Liver (tissue), 9 donors: Measurements from ENCODE around the gene FAM83E. TPM values are rescaled to one million over a fixed set of nuclear protein-coding genes. Genes with fewer than 3 reads are reported as not detected.

Experiments used
- DNase-seq: peaks from one replicate; pipeline ENCODE4 v3.0.0-alpha.2; 2017; ENCODE audit warnings: low spot score
- H3K27ac ChIP-seq, 2 donors: one replicate each; pipeline ENCODE4 v1.7.0; 2013; ENCODE audit warnings: inconsistent platforms in 2 of 2, low read length in 2 of 2, control low read depth in 1 of 2, low read depth in 1 of 2, mild to moderate bottlenecking in 1 of 2
- H3K27me3 ChIP-seq, 4 donors: one replicate each; pipeline versions ENCODE4 v1.6.1 to v1.7.0; 2013; ENCODE audit warnings: low read length in 3 of 4, inconsistent platforms in 1 of 4, mild to moderate bottlenecking in 1 of 4, moderate library complexity in 1 of 4; ENCODE audit not compliant: control insufficient read depth in 4 of 4, insufficient read depth in 4 of 4
- H3K36me3 ChIP-seq, 4 donors: one replicate each; pipeline versions ENCODE4 v1.6.1 to v1.7.0; 2013; ENCODE audit warnings: low read length in 3 of 4, mild to moderate bottlenecking in 3 of 4, low read depth in 1 of 4, moderate library complexity in 1 of 4; ENCODE audit not compliant: control insufficient read depth in 4 of 4, insufficient read depth in 3 of 4
- H3K4me1 ChIP-seq, 4 donors: one replicate each; pipeline versions ENCODE4 v1.6.1 to v1.7.0; 2013; ENCODE audit warnings: low read length in 3 of 4, mild to moderate bottlenecking in 3 of 4, moderate library complexity in 1 of 4; ENCODE audit not compliant: control insufficient read depth in 4 of 4, insufficient read depth in 4 of 4
- H3K4me3 ChIP-seq, 3 donors: one replicate each; pipeline versions ENCODE4 v1.6.1 to v1.7.0; 2013; ENCODE audit warnings: low read length in 3 of 3, control low read depth in 1 of 3, low read depth in 1 of 3, mild to moderate bottlenecking in 1 of 3
- H3K9ac ChIP-seq, 2 donors: one replicate each; pipeline ENCODE4 v1.7.0; 2013; ENCODE audit warnings: low read length in 2 of 2, mild to moderate bottlenecking in 2 of 2, moderate library complexity in 2 of 2, control low read depth in 1 of 2, low read depth in 1 of 2
- H3K9me3 ChIP-seq, 4 donors: one replicate each; pipeline versions ENCODE4 v1.6.1 to v1.7.0; 2013; ENCODE audit warnings: low read length in 3 of 4; ENCODE audit not compliant: control insufficient read depth in 4 of 4
- ATF3 ChIP-seq: IDR thresholded peaks from 2 replicates; pipeline ENCODE4 v1.6.1; 2016; ENCODE audit warnings: antibody characterized with exemption
- CTCF ChIP-seq: fragments of 150-350 bp; IDR thresholded peaks from 2 replicates; pipeline ENCODE4 v1.5.1; 2017; ENCODE audit warnings: improper control_type of control experiment, low read depth, low read length; ENCODE audit not compliant: missing input control
- EGR1 ChIP-seq, 2 donors: IDR thresholded peaks; 2 replicates each; pipeline ENCODE4 v1.6.1; 2016 to 2018; ENCODE audit warnings: antibody characterized with exemption in 2 of 2, low read depth in 2 of 2
- FOXA2 ChIP-seq: IDR thresholded peaks from 2 replicates; pipeline ENCODE4 v1.6.1; 2016; ENCODE audit warnings: antibody characterized with exemption
- GABPA ChIP-seq, 2 donors: IDR thresholded peaks in 1 of 2; conservative IDR thresholded peaks in 1 of 2; 2 replicates each; pipeline ENCODE4 v1.6.1; 2016; ENCODE audit warnings: antibody characterized with exemption in 2 of 2, mild to moderate bottlenecking in 1 of 2, moderate library complexity in 1 of 2
- HNF4A ChIP-seq, 2 donors: conservative IDR thresholded peaks; 2 replicates each; pipeline ENCODE4 v1.6.1; 2016; ENCODE audit warnings: antibody characterized with exemption in 2 of 2, mild to moderate bottlenecking in 2 of 2
- HNF4G ChIP-seq: IDR thresholded peaks from 2 replicates; pipeline ENCODE4 v1.6.1; 2016; ENCODE audit warnings: antibody characterized with exemption
- JUND ChIP-seq, 2 donors: IDR thresholded peaks; 2 replicates each; pipeline ENCODE4 v1.6.1; 2016; ENCODE audit warnings: antibody characterized with exemption in 2 of 2
- MAX ChIP-seq: IDR thresholded peaks from 2 replicates; pipeline ENCODE4 v1.6.1; 2016; ENCODE audit warnings: antibody characterized with exemption
- RAD21 ChIP-seq, 2 donors: IDR thresholded peaks; 2 replicates each; pipeline ENCODE4 v1.6.1; 2016; ENCODE audit warnings: antibody characterized with exemption in 2 of 2, mild to moderate bottlenecking in 2 of 2
- REST ChIP-seq: IDR thresholded peaks from 2 replicates; pipeline ENCODE4 v1.6.1; 2016; ENCODE audit warnings: antibody characterized with exemption, mild to moderate bottlenecking
- RXRA ChIP-seq, 2 donors: IDR thresholded peaks; 2 replicates each; pipeline ENCODE4 v1.6.1; 2017 to 2018; ENCODE audit warnings: antibody characterized with exemption in 2 of 2, mild to moderate bottlenecking in 1 of 2
- SP1 ChIP-seq: IDR thresholded peaks from 2 replicates; pipeline ENCODE4 v1.6.1; 2018; ENCODE audit warnings: antibody characterized with exemption, mild to moderate bottlenecking
- TAF1 ChIP-seq: conservative IDR thresholded peaks from 2 replicates; pipeline ENCODE4 v1.6.1; 2016; ENCODE audit warnings: antibody characterized with exemption, mild to moderate bottlenecking
- WGBS: extraction: QIAGEN DNeasy Blood & Tissue Kit; methylation state at CpG from one replicate; pipeline ENCODE4 v1.1.7; 2013; 5-methylcytosine and 5-hydroxymethylcytosine counted together
- polyA plus RNA-seq, 2 donors: library from polyadenylated mRNA; stranded (reverse) in 1 of 2; unstranded in 1 of 2; fragments of 200-250 nt in 1 of 2; fragments of >200 nt in 1 of 2; fragmentation: Nextera tagmentation in 1 of 2; extraction: Ambion mirVana in 1 of 2; gene quantifications; one replicate each; pipeline versions ENCODE4 v1.2.1 to v1.2.3, GENCODE V29; 2013 to 2015
- total RNA-seq, 2 donors: library from RNA; depleted of rRNA; stranded (reverse); fragments of >200 nt; gene quantifications; one replicate each; pipeline ENCODE4 v1.2.3, GENCODE V29; 2014
- donor health status: healthy.
- donor health status: healthy.
- donor health status: healthy.
- donor health status: healthy.
- donor health status: healthy.

FAM83E gene
- total and polyA plus RNA-seq, 4 donors, result 0.20 to 0.42 (median 0.33) TPM; not detected in 1

GRCh38 chr19:48569814-48570213, 45.1 kb downstream of the FAM83E start:
- no peak for TF ChIP-seq SP1
- no peak for TF ChIP-seq EGR1 (IDR thresholded peaks at IDR 0.05; ENCODE audit: low read depth in 2 of 2)
- no peak for TF ChIP-seq HNF4A (conservative IDR thresholded peaks at IDR 0.05)
- TF ChIP-seq CTCF, result no peak
- TF ChIP-seq REST, result no peak
- no peak for TF ChIP-seq ATF3
- TF ChIP-seq GABPA (IDR thresholded peaks at IDR 0.05 in 1 of 2, conservative IDR thresholded peaks at IDR 0.05 in 1 of 2), result no peak
- TF ChIP-seq HNF4G, result no peak
- TF ChIP-seq RAD21 (IDR thresholded peaks at IDR 0.05), result no peak
- no peak for TF ChIP-seq TAF1
- no peak for TF ChIP-seq RXRA (IDR thresholded peaks at IDR 0.05)
- no peak for TF ChIP-seq FOXA2
- no peak overlapping the region for H3K4me3 ChIP-seq
- 61% methylated on average over 11 of the region's 11 CpGs for WGBS
- H3K27me3 ChIP-seq, result peaks cover 0 to 3% (median 0%) of the 10 kb centered on the region in 4 donors
- H3K27ac ChIP-seq, result no peak overlapping the region
- no peaks in the 10 kb centered on the region for H3K9me3 ChIP-seq
- H3K4me1 ChIP-seq, result no peaks in the 10 kb centered on the region
- no peak for DNase-seq
- no peaks in the 10 kb centered on the region for H3K36me3 ChIP-seq
- no peak overlapping the region for H3K9ac ChIP-seq

GRCh38 chr19:48568345-48568886, 46.5 kb downstream of the FAM83E start:
- 14% methylated on average over 19 of the region's 19 CpGs for WGBS
- H3K27me3 ChIP-seq, result peaks cover 0 to 3% (median 0%) of the 10 kb centered on the region in 4 donors
- H3K4me1 ChIP-seq, result no peaks in the 10 kb centered on the region
- no peaks in the 10 kb centered on the region for H3K9me3 ChIP-seq
- H3K36me3 ChIP-seq, result no peaks in the 10 kb centered on the region
- H3K27ac ChIP-seq, result no peak overlapping the region
- no peak for DNase-seq
- no peak overlapping the region for H3K4me3 ChIP-seq
- H3K9ac ChIP-seq, result no peak overlapping the region
- TF ChIP-seq RXRA (IDR thresholded peaks at IDR 0.05), result no peak
- peak; percentile 45 to 68 for TF ChIP-seq JUND (IDR thresholded peaks at IDR 0.05)

DNA sequence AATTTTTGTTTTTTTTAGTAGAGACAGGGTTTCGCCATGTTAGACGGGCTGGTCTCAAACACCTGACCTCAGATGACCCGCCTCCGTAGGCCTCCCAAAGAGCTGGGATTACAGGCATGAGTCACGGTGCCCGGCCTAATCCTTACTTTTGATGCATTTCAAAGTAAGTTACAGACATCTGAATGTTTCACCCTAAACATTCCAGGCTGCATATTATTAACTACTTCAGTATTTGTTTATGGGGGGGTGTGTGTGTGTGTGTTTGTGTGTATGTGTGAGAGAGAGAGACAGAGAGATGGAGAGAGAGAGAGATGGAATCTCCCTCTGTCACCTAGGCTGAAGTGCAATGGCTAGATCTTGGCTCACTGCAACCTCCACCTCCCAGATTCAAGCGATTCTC, 49.8 kb downstream of the FAM83E start:
- peaks cover 0 to 3% (median 0%) of the 10 kb centered on the region in 4 donors for H3K27me3 ChIP-seq
- H3K9me3 ChIP-seq, result no peaks in the 10 kb centered on the region
- no peaks in the 10 kb centered on the region for H3K36me3 ChIP-seq
- WGBS, result 88% methylated on average over 7 of the region's 7 CpGs
- no peak overlapping the region for H3K4me3 ChIP-seq
- no peak overlapping the region for H3K27ac ChIP-seq
- no peak for DNase-seq
- H3K9ac ChIP-seq, result no peak overlapping the region
- no peaks in the 10 kb centered on the region for H3K4me1 ChIP-seq
- no peak for TF ChIP-seq MAX
- no peak for TF ChIP-seq ATF3
- no peak for TF ChIP-seq HNF4G
- no peak for TF ChIP-seq RAD21 (IDR thresholded peaks at IDR 0.05)
- TF ChIP-seq CTCF, result no peak
- no peak for TF ChIP-seq REST
- no peak for TF ChIP-seq SP1
